Fibroblast of lung (primary cell): ENCODE results near the gene TLCD3B.

Experiments
- CTCF ChIP-seq, 2 donors: IDR thresholded peaks in 1 of 2; conservative IDR thresholded peaks in 1 of 2; 1 replicate in 1 of 2; 2 replicates in 1 of 2; pipeline ENCODE4 v1.5.1; 2011 to 2012; ENCODE audit warnings: low read length in 2 of 2, control low read depth in 1 of 2, inconsistent platforms in 1 of 2, low read depth in 1 of 2, mild to moderate bottlenecking in 1 of 2
- EZH2 ChIP-seq: IDR thresholded peaks from 2 replicates; pipeline ENCODE4 v1.5.1; 2012; ENCODE audit warnings: low read length, control low read depth, mild to moderate bottlenecking; ENCODE audit errors: missing control alignments

- TF ChIP-seq EZH2 (no peak), CTCF (conservative IDR thresholded peaks at IDR 0.05 in 1 of 2, IDR thresholded peaks at IDR 0.05 in 1 of 2; ENCODE audit: low read depth in 1 of 2, low read length in 2 of 2) (no peak)
Observed at GRCh38 chr16:30077656-30078055, 46.6 kb upstream of the TLCD3B start.
